NCI-H1092 treated with DMSO at 0.1 percent for 48 hours (cell line): ENCODE data around the gene INKA1.

Experiments used
- DNase-seq: peaks from one replicate; lab custom pipeline; 2025; lab: John Stamatoyannopoulos, UW

INKA1 gene

DNA sequence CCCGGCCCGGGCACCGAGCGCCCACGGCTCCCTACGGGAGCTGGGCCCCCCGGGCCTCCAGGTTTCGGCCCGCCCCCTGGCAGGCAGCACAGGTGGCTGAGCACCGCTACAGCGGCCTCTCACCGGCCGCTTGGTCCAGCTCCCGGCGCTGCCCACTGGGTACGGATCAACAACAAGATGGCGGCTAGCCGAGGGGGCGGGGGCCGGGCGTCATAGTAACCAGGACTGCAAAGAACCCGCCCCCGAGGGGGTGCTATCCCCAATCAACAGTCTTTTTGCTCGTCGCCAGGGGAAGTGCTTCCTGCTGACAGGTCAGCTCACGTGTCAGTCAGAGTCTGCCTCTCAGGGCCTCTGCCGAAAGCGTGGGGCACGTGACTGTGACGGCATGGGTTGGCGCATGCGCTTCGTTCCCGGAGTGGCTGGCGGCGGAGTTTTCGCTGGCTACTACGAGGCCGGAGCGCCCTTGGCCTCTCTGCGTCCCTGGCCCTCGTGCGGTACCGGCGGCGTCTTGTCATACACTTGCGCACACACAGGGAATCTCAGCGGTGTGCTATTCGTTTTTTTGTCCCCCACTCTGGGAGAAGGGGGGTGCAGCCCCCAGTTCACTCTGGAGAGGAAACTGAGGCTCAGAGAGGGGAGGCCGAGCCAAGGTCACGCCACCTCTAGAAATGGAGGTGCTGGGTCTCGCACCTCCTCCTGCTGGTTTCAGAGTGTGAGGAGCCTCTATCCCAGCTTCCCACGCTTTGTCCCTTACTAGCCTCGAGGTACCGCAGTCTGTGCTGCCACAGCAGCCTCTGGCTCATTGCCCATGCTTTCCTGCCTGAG is 16.5 kb upstream of the INKA1 start, which contains the start of gene IP6K1:
IP6K1 (minus strand) TSS at position 186 of the 825 bp plus-strand sequence. CDS start 38,502 bp downstream, outside the sequence.
- DNase-seq = peak; percentile 98

DNA sequence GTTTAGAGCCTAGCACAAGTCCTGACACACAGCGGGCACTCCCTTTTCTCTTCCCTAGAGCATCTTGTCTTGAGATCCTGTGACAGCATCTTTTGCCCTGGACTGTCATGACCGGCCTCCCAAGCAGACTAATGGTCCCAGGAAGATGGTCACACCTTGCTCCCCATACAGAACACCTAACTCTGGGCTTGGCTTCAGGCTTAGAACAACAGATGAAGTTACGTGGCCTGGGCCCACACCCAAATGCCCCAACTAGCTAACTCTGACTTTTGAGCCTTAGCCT is 15.9 kb upstream of the INKA1 start:
- DNase-seq = no peak

GRCh38 chr3:49787536-49787935 is 15.5 kb upstream of the INKA1 start:
- no peak for DNase-seq

DNA sequence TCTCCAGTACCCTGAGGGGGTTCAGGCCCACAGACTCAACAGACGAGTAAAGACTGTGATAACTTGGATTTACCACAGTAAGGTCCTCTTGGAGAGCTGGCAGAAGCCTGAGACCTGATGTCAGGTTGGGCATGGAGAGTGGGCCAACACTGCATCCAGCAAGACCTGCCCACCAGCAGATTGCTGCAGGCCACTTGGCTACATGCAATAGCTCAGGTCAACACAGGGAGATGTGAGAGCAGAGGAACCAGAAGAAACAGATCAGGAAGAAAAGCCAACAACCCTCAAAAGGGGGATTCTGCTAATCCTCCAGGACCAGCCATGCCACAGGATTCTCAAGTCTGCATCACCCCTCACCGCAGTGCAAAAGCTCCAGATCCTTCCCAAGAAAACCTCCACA is 15.0 kb upstream of the INKA1 start:
- DNase-seq = no peak

GRCh38 chr3:49790626-49791411 is 12.2 kb upstream of the INKA1 start:
- no peak for DNase-seq

GRCh38 chr3:49791571-49791970 is 11.5 kb upstream of the INKA1 start:
- no peak for DNase-seq

GRCh38 chr3:49792371-49793150 is 10.5 kb upstream of the INKA1 start:
- no peak for DNase-seq

DNA sequence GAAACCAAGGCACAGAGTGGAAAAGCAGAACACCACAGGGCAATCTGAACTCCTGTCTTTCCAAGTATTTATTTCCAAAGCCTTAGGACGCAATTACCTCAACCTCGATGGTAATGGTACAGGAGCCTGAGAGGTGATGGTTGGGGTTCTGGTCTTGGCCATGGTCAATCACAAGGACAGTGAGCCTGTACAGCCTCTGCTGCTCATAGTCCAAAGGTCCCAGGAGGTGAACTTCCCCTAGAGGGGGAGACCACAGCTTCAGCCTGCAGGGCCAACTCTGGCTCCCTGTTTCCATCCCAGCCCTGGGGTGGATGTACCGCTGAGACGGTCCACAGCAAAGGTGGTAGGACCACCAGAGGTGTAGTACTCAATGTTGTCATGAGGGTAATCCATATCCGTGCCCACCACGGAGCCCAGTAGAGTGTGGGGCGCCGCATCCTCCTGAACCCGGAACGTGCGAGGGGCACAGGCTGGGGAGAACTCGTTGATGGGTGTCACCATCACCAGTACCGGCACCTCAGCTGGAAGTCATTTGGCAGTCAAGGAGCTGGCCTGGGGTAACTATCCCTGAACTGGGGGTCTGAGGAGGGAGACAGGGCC is 9.5 kb upstream of the INKA1 start:
- DNase-seq = no peak

DNA sequence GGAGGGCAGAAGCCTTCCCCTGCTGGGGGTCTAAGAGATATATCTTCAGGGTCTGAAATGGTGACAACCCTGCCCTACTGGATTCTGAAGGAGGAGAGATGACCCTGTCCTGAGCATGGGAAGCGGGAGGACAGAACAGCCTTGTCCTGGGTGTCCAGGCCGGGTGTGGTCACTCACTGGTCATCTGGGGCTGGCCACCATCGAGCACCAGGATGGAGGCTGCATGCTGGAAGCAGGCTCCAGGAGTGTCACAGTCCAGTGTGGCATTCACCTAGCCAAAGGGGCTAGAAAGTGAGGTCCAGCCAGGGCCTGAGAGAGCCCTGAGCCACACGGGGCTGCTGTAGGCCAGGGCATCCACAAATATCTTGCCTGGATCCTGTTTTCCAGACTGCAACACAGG is 8.6 kb upstream of the INKA1 start:
- DNase-seq = no peak

DNA sequence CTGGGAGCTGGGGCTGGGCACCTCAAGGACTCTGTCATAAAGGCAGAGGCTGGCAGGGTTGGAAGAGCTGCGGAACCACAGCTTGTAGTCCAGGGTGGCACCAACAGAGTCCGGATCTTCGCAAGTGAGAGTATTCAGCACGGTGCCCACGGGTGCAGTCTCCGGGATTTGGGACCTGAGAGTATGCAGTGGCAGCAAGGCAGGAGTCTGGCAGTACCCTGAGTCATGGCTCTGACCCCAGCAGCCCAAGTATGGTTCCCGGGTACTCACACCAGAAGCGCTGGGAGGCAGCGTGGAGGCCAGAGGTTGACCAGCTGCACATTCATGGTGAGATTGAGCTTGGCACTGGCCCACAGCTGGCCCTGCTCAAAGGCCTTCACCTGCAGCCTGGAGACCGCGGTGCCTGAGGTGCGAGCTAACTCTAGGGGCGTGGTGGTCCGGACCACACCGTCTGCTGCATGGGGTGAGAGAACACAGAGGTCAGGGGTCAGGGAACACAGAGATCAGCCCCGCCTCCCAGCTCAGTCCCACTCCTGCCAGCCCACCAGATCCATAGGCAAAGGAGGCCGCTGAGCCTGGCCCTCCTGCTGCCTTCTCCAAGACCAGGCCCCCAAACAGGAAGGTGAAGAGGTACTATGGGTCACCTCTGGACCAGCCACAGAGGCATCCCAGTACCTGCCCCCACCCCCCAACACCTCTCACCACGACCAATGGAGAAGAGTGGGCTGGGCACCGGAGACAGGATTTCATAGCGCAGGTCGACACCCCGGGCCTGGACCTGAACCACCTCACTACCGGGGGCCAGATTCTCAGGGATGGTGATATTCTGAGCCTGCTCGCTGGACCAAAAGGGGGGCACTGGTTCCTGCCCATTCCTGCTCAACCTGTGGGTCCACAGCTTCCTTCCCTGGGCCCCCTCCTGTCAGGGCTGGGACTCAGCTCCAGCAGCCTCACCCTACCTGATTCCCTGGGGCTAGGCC is 7.8 kb upstream of the INKA1 start:
- DNase-seq = no peak

- no peak for DNase-seq
Observed at GRCh38 chr3:49799105-49799504, 4.0 kb upstream of the INKA1 start.

DNA sequence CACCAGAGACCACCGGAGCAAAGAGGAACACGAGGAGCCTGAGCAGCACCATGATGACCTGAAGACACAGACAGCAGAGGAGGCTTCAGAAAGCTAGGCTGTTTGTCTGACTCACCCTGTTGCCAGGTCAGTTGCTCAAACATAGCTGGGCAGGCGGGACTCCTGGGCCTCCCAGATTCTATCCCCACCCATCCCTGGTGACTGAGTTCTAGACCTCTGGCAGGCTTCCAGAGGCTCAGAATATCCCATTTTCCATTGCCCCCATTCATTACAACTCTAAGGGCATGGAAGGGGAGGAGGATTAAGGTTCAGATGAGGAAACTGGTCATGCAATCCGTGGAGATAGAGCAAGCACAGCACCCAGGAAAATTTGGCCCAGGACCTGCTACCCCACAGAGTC is 3.3 kb upstream of the INKA1 start, which contains the start of gene CDHR4:
CDHR4 (minus strand) TSS at position 113 of the 400 bp plus-strand sequence; CDS start at position 52, 61 bp downstream.
- no peak for DNase-seq

DNA sequence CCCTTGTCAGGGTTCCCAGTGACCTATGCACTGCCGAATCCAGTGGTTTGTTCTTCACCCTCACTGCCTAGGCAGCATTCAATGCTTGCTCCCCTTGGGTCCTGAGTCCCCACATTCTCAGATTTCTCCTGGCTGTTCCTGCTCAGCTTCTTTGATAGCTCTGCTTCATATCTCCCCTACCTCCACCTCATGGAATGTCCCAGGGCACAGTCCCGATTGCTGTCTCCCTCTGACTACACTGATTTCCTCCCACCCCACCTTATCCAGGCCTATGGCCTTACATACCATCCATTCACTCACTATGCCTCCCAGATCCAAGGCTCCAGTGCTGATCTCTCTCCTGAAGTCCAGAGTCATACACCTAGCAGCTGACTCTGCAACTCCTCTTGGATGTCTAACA is 1.9 kb upstream of the INKA1 start:
- DNase-seq = no peak

- DNase-seq = no peak
Observed at GRCh38 chr3:49803465-49804140, 542 bp downstream of the INKA1 start.

DNA sequence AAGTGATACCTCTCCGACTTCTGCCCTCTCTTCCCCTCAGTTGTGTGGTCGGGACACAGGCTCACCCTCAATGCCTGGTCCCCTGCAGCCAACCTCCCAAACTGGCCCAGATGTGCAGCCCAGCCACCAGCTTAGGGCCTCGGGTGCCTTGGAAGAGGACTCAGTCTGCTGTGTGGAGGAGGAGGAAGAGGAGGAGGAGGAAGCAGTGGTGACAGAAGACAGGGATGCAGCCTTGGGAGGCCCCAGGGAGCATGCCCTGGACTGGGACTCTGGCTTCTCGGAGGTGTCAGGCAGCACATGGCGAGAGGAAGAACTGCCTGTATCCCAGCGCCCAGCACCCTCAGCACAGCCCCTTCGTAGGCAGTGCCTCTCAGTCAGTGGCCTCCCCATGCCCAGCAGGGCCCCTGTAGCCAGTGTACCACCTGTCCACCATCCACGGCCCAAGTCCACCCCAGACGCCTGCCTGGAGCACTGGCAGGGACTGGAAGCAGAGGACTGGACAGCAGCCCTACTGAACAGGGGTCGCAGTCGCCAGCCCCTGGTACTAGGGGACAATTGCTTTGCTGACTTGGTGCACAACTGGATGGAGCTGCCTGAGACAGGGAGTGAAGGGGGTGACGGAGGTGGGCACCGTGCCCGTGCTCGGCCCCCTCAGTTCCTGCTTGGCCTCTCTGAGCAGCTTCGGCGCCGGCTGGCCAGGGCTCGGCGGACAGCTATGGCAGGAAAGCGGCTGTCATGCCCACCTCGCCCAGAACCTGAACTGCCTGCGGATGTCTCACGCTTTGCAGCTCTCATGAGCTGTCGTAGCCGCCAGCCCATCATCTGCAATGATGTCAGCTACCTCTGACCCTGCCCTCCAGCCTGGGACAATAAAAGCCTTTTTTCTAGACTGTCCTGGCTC is 1.3 kb downstream of the INKA1 start:
- no peak for DNase-seq

DNA sequence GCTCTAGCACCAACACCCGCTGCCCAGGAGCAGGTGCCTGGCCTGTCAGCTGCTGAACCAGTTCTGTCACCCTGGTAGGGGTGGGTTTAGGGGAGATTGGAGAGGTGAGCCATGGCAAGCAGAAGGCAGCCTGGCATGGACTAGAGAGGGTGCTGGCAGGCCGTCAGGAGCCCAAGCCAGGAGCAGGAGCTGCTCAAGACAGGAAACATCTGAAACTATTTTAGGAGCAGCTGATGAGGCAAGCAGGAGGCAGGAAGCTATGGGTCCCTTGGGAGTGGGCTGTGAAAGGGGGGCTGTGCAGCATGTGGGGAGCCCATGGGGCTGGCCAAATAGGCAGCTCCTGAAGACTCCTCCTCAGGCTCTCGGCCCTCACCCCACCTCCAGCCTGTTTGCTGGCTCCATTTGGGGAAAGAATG is 2.3 kb downstream of the INKA1 start:
- DNase-seq = no peak

- DNase-seq = no peak
Observed at GRCh38 chr3:49805897-49806701, 3.0 kb downstream of the INKA1 start.

DNA sequence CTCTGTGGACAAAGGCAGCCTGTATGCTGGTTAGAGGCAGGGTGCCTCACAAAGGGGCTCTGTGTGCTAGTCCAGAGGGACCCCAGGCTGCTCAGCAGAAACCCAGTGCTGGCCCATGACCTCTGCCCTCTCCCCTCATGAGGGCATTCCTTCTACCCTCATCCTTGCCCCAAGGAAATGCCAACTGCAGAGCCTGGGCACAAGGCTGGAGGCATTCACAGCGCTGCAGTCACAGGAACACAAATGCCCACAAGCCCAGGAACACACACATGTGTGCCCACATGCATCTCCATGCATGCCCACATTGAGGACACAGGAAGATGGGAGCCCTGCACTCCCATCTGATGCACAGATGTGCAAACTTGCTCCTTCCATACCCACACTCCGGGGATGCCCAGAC is 3.8 kb downstream of the INKA1 start:
- DNase-seq = no peak
